HG03280 (cell line): Measurements from ENCODE around the gene RFTN1.
A peak's percentile ranks its signal among the peaks of the same experiment; 100 is the strongest.

Experiments used
- ATAC-seq: cut with Tn5 transposase; IDR thresholded peaks from one replicate; pipeline ENCODE4 v1.9.1; 2021; ENCODE audit warnings: mild to moderate bottlenecking, moderate library complexity; ENCODE audit not compliant: unreplicated experiment

Gene RFTN1

DNA sequence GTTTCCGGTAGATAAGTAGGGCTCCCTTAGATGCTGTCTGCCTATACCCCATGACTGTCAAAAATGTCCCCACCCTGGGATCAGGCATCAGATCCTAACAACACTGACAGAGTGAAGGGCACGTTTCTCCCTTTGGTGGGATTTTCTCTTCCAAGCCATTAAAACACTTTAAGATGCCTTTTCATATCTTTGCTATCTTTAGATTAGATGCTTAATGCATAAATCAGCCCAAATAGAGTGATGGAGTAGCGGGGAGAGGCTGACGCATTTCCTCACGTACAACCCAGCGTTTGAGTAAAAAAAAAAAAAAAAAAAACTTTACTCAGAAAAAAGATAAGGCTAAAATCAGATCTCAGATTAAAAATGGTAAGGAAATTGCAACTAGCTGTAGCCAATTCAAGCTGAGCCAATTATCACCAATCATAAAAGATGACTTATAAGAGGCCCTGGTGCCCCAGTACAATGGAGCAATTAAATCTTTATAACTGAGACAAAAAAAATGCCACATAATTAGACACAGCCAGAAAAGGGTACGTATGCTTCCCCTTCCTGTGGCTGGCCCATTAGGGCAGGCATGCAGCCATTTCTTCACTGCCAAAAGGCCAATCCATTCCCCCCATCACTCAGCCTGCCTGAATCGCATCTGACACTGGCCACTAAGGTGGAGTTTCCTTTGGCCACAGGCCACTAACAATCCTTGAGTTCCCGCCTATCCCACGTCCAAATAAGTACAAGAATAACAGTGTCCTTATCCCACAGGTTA lies 45.0 kb downstream of the RFTN1 start:
- ATAC-seq = no peak

DNA sequence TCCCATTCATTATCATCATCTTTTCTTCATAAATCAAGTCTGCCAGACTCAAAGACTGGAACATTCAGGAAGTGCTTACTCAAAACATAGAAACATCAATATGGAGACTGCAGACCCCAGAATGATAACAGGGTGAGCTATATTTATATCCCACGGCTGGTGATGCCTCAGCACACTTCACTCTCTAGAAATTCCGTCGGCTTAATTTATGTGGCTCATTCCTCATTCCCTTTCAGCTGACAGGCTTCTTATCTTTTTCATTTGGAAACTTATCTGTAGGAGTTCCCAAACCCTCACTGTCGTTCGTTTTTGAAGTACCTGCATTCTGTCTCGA lies 45.5 kb downstream of the RFTN1 start:
- ATAC-seq = no peak

DNA sequence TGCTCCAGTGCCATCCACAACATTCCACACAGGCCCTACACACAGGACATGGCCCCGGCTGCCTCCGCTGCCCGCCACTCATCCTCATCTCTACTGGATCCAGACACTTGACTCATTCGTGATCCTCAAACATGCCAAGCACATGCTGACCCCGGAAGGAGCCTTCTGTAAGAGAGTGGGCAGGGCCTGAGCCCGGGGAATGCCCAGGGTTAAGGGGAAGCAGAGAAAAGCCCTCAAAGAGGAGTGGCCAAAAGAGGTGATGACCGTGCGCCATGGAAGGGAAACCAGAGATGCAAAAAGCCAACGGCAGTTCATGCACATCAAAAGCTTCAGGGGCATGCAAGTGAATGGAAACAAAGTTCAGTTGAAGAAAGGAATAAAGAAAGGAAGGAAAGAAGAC lies 46.1 kb downstream of the RFTN1 start:
- ATAC-seq = peak; percentile 87

DNA sequence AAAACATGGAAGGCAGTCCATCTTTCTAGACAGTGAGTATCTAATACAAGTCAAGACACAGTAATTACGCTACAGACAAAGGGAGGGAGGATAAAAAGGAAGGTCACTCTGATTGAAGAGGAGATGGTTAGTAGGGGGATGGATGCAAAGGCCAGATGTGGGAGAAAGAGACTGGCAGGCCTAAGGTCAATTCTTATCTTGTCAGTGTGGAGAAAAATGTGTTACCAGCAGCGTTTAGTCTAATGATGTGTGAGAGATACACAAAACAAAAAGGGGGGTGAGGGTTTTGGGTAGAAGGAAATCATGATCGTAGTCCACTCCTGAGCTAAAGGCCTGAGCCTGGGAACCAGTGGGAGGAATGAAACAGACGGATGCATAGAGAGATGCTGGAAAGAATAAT lies 46.7 kb downstream of the RFTN1 start:
- ATAC-seq = no peak

DNA sequence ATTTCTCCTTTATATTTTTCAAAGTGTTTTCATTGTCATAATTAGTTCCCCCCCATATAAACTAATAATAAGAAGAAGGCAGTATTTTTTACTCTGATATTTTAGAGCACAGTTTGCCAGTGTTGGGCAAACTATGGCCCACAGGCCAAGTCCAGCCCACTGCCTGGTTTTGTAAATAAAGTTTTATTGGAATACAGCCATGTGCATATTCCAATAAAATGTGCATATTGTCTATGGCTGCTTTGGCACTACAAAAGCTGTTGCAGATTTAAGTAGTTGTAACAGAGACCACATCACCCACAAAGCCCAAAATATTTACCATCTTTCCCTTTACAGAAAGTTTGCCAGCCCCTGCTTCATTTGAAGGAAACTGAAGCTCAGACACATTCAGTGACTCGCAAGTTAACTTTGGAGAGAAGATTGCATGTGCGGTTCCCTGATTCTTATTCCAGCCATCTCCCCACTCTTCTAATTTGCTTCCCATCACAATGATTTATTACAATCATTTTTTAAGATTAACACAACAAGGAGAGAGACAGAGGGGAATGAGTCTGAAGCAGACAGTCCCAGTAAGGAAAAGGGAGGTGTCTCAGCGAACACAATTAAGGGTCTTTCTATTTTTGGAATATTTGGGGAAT lies 48.9 kb downstream of the RFTN1 start:
- ATAC-seq = no peak

DNA sequence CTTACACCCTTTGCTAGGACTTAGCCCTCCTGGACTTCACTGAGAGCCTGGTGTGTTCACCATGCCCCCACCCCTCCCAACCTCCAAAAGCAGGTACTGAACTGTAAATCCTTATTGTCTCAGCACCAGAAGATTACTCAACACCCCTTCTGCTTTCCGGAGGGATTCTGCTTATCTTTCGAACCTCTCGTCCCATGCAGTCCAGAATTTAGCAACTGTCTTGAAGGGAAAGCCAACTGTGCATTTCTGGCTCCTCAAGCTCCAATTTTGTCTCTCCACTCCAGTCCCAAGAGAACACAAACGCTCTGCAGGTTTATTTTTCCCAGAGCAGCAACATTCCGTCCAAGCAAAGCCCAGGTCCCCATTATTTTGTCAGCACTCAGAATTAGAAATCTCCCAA lies 49.6 kb downstream of the RFTN1 start:
- ATAC-seq = no peak

DNA sequence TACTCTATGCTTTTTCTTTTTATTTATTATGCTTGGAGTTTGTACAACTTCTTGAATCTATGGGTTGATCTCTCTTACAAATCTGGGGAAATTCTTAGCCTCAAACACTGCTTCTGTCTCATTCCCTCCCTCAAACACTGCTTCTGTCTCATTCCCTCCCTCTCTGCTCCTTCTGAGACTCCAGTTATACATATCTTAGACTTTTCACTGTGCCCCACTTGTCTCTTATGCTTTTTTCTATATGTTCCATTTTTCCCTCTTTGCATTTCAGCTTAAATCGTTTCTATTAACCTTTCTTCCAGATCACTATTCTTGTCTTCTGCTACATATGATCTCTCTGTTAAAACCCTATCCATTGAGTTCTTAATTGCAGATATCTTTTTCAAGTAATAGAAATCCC lies 50.4 kb downstream of the RFTN1 start:
- ATAC-seq = no peak

DNA sequence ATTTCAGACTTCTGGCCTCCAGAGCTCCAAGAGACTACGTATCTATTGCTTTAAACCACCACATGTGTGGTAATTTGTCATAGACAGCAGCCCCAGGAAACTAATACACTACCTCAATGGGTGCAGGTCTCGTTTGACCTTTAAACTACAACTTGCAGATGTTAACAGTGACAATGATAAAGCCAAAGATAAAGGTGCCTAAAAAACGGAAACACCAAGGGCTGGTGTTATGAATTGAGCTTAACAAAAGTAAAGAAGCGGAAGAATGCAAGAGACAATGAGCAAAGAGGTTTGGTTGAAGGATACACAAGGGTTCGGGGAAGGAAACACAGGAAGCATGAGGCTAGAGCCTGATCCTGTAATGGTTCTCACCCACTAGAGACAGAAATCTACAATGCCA lies 50.8 kb downstream of the RFTN1 start:
- no peak for ATAC-seq

DNA sequence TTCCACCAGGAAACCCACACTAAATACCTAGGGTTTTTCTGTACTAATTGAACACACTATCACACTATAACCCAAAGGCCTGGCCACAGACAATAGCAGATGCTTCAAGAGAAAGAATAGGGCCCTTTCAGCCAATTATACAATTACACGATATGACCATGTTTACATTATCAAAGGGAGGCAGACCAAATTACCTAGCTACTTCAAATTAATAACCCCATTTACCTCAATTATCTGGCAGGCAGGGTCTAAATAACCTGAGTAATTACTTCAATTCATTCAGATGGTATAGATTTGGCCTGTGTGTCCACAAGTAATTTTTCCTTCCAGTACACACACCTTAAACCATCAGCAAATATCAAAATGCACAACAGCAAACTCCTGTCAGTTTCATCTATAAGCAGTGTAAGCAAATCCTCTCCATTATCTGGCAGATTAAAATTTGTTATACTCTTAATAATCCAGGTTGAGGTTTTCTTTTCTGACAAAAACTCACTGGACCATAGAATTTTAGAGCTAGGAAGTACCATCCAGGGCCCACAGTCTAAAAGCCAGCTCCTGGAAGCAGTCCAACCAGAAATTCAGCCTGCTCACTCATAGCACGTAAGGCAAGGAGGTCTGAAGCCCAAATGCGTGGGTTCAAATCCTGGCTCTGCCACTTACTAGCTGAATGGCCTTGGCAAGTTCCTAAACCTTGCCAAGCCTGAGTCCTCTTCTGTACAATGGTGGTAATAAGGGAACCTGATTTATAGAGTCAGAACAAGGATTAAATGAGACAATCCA lies 51.8 kb downstream of the RFTN1 start:
- ATAC-seq = no peak

DNA sequence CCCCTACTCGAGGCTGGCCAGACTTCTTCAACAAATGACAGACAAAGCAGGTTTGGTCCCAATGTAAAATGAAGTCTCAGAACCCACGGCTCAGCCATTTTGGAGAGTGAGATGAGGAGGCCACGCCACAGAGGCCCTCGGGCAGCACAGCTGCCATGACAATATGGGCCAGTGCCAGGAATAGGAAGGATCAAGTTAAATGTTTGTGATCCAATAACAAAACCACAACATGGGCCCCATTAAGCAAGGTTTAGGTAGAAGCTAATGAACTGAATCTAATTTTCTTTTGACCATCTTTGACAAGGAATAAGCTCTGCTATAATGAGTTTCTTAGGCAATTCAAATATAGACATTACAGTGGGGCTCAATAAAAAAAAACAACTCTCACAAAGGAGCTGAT lies 52.6 kb downstream of the RFTN1 start:
- no peak for ATAC-seq

DNA sequence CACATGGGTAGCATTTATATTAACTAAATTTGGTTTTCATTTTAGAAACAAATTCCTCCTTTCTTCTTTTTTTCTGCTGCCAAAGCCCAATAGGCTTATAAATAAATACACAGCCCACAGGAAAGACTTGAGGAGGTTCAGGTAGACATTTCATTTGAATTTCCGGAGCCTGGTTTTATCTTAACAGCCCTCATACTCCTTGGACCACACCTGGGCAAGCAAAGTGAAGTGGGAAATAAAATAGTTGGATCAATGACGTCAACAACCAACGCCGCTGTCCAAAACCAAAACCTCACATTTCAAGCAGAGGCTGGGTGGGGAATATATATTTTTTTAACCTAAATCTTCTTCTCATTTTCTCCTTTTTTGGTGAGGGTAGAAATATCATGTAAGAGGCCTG lies 53.2 kb downstream of the RFTN1 start:
- no peak for ATAC-seq

DNA sequence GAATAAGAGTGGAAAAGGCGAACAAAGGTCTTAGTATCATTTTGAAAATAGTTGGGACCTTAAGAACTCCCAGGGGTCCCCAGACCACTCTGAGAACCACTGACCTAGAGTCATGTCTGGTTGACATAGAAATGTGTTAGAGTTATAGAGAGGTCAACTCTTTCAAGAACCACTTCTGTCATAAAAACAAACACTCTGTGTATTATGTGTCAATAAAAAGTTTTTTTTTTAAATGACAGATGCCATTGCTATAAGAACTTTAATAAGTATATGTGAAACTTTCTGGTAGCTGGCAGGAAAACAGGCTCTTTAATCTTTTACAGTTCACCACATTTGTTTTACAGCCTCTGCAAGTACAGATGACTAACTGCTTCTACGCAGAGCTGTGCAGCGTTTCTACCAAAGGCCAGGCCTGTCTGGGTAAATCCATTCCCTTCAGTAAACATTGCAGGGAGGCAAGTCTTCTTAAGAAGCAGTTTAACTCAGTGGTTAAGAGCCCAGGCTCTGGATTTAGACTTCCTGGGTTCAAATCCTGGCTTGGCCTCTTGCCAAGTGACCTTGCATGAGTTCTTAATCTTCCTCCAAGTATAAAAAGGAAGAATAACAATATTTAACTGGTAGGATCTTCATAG lies 56.6 kb downstream of the RFTN1 start:
- no peak for ATAC-seq

DNA sequence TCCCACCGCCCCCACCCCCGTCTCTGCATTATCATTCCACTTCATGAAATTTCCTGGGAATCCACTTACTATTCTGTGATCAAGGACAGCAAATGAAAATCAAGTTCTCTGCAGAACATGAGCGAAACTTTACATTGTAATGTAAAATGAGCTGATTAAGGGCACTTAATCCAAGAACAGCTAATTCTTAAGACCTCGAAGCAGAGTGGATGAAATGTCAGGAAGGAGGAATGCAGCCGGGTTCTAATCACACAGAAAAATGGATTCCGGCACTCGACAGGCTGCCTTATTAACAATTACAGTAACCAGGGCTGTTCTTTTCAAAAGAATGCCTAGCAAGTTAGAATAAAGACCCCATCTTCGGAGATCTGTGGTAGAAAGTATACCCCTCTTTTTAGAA lies 57.5 kb downstream of the RFTN1 start:
- no peak for ATAC-seq

DNA sequence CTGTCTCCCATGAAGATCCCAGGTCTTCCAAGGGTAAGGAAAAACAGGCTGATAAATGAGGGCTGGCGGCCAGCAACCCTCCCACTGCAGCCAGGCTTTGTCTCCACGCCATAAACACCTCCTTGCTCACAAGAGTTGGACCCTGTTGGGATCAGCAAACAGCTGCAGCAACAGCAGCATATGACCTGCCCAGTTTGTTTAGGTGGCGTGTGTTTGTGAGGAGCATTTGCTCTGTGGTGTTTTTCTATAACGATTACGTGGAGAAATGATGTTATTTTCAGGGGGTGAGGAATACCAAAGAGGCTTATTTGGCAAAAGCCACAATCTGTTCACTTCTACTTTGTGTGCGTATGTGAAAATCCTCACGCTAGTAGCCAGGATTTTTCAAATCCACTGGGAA lies 58.5 kb downstream of the RFTN1 start:
- ATAC-seq = no peak

DNA sequence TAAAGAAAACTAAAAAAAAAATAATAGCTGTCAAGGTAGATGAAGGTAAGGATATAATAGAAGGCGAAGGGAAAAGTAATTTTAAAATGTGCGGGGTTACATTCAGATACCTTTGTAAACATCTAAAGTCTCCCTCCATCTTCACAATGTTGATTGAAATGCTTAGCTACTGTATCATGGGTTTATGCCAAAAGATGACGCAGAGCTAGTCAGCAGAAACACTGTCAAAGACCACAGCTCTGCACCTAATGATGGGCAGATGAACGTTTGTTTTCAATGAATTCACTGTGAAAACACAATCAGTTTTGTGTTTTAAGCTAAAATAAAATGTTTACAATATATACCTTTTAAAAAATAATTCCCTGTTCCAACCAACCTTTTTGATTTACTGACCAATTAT lies 61.2 kb downstream of the RFTN1 start:
- ATAC-seq = no peak

DNA sequence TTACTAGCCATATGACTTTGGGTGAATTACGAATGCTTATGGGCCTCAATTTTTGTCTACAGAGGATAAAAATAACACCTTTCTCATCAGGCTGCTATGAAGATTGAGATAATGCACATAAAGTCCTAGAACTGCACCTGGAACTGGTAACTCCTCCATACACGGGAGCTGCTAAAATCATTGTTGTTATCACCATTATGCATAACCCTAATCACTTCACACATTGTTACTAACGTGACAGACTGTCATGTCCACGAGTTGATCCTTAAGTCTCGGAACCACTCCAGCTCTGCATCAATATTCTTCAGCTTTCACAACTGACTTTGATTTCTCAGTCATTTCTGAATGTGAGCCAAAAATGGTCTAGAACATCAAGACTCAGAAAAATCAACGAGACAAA lies 64.1 kb downstream of the RFTN1 start:
- no peak for ATAC-seq

DNA sequence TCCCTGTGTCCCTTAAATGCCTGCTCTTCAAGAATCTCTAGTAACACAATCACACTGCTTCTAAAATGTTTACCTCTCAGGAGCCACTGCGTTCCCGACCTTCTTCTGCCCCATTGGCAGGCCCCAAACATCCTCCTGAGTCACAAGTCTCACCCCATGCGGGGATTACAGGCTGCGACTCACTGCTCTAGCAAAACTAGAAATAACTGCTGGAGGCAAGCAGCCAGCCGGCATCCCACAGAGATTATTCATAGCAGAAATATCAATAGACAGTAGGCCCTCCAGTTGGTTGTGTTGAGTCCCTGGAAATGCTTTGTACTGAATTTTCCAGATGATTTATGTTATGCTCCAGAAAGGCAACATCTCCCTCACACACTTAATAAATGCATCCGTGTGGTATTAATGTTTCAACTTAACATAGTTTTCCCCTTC lies 64.8 kb downstream of the RFTN1 start:
- no peak for ATAC-seq

DNA sequence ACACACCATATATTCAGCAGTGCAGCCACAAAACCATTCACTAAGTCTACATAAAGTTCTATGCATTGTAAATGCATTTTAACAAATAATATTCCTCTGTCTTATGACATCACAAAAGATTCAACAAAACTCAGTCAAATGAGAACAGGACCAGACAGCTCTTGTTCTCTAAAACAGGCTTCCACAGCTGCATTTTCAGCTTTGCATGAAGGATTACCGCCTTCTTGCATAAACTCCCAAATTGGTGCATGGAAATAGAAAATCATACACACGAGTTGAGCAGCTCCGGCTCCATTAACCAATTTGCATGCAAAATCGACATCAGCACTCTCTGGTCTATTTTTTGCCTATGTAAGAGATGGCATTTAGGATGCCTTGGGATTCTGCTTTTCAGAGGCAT lies 66.4 kb downstream of the RFTN1 start:
- ATAC-seq = no peak

DNA sequence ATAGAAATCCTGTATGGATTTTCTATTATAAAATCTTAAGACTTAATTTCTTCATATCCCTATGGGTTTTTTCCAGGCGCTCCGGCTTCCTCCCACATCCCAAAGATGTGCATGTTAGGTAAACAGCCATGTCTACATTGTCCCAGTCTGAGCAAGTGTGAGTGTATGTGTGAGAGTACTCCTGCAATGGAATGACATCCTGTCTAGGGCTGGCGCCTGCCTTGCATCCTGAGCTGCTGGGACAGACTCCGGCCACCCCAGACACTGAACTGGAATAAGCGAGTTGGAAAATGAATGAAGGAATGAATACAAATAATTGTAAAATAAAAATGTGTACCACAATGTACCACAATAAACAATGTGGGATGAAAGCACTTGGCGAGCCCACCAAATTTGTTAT lies 69.2 kb downstream of the RFTN1 start:
- no peak for ATAC-seq

DNA sequence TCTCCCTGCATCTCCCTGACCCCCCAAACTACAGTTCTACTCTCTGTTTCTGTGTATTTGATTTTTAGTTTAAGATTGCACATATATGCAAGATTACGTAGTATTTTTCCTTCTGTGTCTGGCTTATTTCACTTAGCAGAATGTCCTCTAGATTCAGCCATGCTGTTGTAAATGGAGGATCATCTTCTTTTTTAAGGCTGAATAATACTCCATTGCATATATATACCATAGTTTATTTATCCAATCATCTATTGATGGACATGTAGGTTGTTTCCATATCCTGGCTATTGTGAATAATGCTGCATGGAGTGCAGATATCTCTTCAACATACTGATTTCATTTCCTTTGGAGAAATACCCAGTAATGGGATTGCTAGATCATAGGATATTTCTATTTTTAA lies 70.8 kb downstream of the RFTN1 start:
- no peak for ATAC-seq

DNA sequence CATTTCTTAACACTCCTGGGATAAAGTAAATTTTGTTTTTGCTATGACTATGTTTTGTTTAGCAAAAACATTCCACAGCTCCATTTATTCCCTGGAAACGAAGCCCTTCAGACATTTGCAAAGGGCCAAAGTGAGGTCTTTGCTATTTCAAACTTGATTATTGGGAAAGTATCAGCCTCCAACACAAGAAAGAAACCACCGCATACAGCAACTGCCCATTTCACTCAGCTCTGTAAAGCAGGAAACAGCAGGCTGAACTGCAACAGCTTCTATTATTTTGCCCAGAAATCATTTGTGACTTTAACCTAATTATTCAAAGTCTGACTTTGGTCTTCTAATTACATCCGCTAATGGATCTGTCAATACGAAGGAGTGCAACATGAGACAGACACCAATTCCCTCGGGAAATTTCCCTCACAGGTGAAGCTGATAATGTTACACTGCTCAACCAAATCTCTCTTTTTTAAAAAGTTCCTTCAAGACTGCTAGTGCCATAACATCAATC lies 72.1 kb downstream of the RFTN1 start:
- ATAC-seq = no peak
